Renal pelvis (tissue), 4 donors: ENCODE results near the gene PGLYRP4. TPM values are rescaled to one million over a fixed set of nuclear protein-coding genes. Genes with fewer than 3 reads are reported as not detected.
"Not testable (repeated sequence)": the region's sequence is repeated elsewhere in the genome, so short reads cannot be mapped to it uniquely, and the experiment has no call there.

Source experiments
- DNase-seq: peaks from one replicate; pipeline ENCODE4 v3.0.0-alpha.2; 2013
- polyA plus RNA-seq, 3 donors: library from polyadenylated mRNA; unstranded; fragments of 120-200 nt; gene quantifications; one replicate each; pipeline ENCODE4 v1.2.1, GENCODE V29; 2013; ENCODE audit not compliant: insufficient read length in 3 of 3

Gene PGLYRP4
- polyA plus RNA-seq, 3 donors = not detected

DNA sequence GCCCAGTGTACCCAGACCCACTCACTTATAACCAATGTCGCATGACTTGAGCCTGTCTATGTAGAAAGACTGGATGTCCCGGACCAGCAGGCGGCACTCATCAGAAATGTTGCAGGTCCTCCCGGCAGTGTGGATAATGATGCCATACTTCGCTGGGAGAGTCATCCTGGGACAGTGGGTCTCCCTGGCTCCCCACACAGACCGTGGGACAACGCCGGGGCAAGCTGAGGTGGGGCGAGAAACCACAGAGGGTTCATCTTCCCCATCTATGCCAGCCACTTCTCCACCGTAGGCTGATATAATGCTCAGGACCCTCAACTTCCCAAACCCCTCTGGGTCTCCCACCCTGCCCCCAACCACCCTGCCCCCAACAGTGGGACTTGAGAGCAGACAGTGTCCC, 8.3 kb downstream of the PGLYRP4 start:
- no peak for DNase-seq

DNA sequence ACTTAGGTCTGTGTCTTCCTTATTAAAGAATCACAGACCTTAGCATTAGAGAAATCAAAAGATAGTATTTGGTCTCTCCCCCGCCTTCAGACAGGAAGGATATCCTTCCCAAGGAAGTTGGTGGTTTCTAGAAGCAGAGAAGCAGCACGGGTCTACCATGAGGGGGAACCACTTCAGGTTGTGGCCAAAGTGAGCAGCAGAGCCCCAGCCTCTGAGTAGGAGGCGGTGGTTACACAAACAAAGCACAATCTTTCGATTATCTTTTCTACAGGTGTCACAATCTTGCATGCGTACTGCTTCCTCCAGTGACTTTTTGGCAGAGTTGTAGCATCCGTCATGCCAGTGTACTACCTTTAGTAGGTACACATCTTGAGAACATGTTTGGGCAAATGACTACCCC, 8.8 kb downstream of the PGLYRP4 start:
- DNase-seq = no peak

DNA sequence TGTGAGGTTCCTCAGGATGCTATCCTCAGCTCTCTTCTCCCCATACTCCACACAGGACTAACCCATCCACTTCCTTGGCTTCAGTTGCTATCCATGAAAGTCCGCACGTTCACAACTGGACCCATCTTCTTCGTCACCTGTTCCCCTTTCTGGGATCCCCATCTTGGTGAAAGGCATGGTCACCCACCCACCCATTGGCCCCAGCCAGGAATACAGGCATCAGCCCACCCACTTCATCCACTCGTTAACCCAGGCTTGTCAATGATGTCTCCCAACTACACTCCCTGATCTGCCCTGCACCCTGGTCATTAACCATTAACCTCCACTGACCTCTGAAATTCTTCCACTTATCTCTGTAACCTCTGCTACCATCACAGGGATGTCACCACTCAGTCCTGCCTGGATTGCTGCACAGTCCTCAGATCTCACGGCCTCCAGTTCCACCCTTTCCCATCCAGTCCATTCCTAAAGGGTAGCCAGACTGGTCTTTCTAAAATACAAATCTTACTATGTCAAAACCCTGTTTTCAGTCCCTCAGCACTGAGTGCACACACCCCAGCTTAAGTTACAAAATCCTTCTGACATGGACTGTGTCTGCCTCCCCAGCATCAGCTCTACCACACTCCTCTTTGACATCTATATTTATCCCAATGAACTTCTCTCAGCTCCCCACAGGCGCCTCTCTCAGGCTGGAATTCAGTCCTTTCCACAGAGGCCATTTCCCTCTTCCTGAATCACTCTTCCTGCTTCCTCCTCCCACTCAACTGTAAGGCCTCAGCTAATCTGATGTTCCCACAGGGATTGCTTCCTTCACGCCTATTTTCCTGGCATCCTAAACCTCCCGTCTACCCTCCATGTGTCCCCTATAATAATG, 10.4 kb downstream of the PGLYRP4 start:
- DNase-seq = no peak

- DNase-seq = no peak
These were observed 12.0 kb downstream of the PGLYRP4 start for GRCh38 chr1:153336650-153337049.

- no peak for DNase-seq
These were observed 14.7 kb downstream of the PGLYRP4 start for GRCh38 chr1:153333902-153334301.

DNA sequence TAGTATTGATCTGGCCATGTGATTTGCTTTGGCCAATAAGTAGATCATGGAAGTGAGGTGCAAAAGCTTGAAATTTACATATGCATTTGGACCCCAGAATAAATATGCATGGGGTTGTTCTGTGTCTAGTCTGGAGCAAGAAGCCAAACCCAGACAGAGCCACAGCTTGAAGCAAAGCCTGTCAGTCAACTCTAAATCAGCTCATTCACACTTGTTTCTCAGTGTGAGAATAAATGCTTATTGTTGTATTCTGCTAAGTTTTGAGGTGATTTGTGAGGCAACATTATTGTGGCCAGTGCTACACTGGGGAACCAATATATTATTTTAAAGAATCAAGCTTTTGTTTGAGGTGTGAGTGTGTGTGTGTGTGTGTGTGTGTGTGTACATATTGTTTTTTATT, 23.7 kb downstream of the PGLYRP4 start:
- DNase-seq = no peak

DNA sequence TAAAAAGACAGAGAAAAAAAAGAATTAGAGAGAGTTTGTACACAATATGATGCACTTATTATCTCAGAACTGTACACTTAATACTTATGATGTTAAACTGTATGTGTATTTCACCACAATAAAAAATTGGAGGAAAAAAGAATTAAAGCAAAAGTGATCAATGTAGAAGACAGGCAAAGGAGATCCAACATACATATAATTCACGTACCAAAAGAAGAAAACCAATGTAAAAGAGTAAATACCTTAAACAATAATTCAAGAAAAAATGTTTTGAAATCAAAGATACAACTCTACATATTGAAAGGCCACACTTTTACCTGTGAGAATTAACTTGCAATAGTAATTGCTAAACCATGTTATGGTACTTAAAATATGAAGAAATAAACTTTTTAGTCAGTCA, 26.1 kb downstream of the PGLYRP4 start:
- DNase-seq = no peak

DNA sequence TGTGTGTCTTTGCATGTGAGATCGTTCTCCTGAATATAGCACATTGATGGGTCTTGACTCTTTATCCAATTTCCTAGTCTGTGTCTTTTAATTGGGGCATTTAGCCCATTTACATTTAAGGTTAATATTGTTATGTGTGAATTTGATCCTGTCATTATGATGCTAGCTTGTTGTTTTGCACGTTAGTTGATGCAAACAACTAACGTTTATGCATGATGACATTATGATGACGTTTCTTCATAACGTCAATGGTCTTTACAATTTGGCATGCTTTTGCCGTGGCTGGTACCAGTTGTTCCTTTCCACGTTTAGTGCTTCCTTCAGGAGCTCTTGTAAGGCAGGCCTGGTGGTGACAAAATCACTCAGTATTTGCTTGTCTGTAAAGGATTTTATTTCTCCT, 30.5 kb downstream of the PGLYRP4 start:
- DNase-seq = not testable (repeated sequence)

- not testable (repeated sequence) for DNase-seq
These were observed 32.6 kb downstream of the PGLYRP4 start for GRCh38 chr1:153316013-153316412.

- DNase-seq = not testable (repeated sequence)
These were observed 34.3 kb downstream of the PGLYRP4 start for GRCh38 chr1:153314388-153314787.

DNA sequence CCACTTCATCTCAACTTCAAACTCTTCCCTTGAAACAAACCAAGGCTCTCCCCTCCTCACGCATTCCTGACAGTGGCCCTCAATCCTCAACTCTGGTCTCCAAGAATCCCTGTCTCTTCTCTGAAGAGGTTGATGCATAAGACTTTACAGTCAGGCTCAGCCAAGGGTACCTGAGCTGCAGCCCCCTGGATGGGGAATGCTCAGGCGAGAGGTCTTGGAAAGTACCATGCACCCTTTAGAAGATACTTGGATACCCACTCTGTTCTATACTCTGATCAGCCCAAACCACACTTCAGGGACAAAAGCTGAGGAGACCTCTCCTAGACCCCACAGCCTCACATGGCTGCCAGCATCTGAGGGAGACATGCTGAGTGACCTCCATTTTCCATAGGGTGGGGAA, 35.4 kb downstream of the PGLYRP4 start:
- DNase-seq = no peak

- DNase-seq = no peak
These were observed 36.0 kb downstream of the PGLYRP4 start, which contains the start of gene PGLYRP3 for GRCh38 chr1:153312570-153313186. TSS of gene PGLYRP3 (minus strand) at chr1:153312952. CDS start at chr1:153310665, 2,287 bp downstream.

DNA sequence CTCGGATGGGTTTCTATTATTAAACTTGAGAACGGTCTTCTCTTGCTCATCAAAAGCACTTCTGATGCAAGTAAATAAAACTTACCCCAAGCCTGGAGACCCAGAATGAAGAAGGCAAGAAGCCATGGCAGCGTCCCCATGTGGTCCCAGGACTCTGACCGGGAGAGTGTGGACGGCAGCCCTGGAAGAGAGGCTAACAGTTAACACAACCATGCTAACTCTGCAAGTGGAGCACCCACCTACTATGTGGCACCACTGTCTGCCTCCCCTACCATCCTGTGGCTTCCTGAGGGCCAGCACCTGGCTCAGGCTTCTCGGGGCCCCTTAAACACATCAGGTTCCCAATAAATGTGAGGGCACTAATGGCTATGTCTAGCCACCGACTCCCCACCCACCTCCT, 38.1 kb downstream of the PGLYRP4 start:
- no peak for DNase-seq

GRCh38 chr1:153309441-153309840, 39.2 kb downstream of the PGLYRP4 start:
- DNase-seq = no peak

DNA sequence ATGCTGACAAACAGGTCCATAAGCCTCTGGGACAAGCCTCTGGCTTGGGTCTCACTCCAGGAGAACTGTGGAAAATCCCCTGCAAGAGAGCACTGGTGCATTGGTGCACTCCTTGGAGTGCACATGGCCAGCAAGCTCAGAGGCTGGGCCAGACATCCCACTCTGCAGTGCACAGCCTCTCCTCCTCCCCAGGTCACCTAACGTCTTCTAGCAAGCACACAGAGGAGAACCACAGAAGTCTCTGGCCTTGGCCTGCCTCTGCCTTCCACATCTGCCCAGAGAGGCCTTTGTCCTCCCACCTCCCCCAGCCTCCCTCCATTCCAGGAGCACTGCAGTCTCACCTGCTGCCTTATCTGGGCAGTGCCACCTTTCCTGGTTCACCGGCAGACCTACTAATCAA, 40.1 kb downstream of the PGLYRP4 start:
- no peak for DNase-seq

DNA sequence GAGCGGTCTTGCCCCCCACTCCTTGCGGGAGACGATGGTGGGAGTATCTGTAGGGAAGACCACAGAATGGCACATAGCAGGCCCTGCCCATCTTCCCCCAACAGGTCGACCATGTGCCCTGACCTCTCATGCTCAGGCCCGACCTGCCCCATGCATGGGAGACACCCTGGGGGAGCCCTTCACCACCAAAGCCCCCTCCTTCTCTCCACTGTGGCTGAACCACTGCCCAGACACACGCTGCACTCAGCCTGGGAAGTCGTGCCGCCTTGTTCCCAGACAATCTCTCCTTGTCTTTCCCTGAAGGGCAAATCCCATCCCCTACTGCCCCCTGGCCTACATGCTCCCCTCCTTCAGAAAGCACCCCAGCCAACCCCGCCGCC, 41.4 kb downstream of the PGLYRP4 start:
- no peak for DNase-seq

DNA sequence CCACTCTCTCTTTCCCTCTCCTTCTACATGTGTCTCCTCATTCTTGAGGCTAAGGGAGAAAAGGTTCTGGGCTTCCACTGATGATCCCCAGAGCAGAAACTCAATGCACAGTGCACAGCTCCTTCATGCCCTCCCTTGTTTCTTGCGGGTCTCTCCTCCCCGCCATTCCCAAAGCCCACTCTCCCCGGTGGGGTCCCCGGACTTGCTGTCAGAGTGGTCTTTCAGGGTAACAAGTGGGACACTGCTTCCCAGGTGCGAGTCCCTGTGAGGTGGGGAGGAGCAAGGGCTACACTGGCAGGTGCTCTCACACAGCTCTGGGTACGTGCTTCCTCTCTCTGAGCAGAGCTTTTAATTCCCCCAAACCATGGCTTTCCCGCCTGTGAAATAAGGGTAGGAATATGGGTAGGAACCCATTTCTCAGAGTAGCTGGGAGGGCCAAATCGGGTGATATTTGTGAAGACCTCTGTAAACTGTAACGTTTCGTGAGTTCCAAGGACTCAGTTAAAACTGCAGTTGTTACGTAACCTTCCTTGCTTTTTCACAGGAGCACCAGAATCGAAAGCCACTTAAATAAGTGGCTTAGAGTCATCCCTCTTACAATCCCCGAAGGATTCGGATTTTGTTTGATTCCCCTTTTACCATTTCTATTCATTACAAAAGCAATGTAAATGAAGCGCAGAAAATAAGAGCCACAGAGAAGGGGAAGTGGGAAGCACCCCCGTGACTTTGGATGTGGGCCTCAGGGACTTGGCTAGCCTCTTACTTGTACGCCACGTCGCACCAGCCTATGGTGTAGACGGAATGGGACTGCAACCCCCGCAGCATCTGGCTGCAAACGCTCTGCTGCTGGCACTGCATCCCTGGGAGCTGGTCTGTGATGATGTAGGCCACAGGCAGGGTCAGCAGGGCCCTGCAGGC, 42.1 kb downstream of the PGLYRP4 start:
- no peak for DNase-seq

DNA sequence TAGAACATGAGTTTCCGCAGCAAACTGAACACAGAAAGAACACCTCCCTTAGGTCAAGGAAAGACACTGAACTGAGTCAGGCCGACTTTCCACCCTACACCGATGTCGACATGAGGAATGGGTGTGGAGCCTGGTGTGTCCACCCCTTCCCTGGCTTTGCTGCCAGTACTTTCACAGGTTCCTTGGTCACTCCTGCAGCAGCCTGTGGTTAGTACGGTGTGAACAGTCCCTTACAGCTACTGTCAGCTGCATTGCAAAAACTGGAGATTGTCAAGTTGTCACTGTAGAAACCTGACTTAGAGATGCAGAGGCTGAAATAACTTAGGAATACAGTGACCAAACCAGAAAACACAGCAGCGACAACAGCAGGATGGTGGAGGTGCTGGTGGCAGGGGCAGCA, 43.0 kb downstream of the PGLYRP4 start:
- DNase-seq = no peak

- DNase-seq = no peak
These were observed 46.3 kb downstream of the PGLYRP4 start for GRCh38 chr1:153302308-153302707.

- no peak for DNase-seq
These were observed 54.8 kb downstream of the PGLYRP4 start for GRCh38 chr1:153293851-153294250.

DNA sequence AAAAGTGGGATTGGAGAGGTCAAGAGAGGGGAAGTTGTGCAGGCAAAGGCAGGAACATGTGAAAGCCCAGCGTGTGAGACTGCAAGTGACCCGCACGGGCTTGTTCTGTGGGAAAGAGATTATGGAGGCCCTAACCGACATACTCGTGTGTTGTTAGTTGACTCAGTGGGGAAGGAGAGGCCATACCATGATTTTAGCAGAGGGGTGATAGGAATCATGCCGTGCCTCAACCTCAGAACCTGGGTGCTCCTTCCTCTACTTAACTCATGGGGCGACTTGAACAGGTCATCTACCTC, 55.2 kb downstream of the PGLYRP4 start:
- no peak for DNase-seq

DNA sequence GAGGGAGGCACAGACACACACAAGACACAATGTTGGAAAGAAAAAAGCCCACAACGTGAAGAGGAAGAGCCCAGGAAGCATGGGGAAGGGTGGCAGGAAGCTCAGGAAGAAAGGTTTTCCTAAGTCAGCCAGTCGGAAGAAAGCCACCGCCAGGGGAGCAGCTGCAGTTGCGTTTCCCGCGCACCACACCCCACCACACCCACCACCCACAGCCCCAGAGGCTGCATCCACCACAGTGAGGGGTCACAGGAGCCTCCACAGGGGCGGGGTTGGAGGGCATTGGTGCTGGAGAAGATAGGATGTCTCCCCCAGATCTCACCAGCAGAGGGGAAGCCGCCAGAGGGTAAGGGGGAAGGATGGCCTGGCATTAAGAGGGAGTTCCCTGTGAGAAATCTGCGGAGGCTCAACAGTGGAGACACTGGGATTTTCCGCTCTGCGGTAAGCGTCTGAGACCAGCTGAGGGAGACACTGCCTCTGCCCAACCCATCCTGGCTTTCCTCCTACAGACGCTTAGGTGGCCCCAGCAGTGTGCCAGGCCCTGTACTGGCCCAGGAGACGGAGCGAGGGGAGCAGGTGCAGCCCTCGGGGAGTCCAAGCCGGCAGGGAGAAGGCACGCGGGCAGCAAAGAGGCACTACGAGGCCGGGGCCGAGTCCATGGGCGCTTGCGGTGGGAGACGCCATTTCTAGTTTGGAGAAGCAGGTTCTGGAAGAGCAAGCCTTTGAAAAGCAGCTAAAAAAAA, 55.7 kb downstream of the PGLYRP4 start:
- DNase-seq = no peak
